Mesodermal cell (in vitro differentiated cells): ENCODE data around the gene SEMA4B.

Experiments used
- H3K27ac ChIP-seq: 2 replicates; pipeline ENCODE4 v1.7.0; 2013; ENCODE audit warnings: mild to moderate bottlenecking, low read depth, low read length, moderate library complexity; ENCODE audit not compliant: severe bottlenecking
- H3K36me3 ChIP-seq: 2 replicates; pipeline ENCODE4 v1.7.1; 2013; ENCODE audit warnings: mild to moderate bottlenecking, low read length, moderate library complexity; ENCODE audit not compliant: control insufficient read depth, insufficient read depth
- H3K4me1 ChIP-seq: one replicate; pipeline ENCODE4 v1.7.1; 2013; ENCODE audit warnings: mild to moderate bottlenecking, low read length; ENCODE audit not compliant: insufficient read depth, control insufficient read depth, poor library complexity, severe bottlenecking
- H3K4me3 ChIP-seq: 2 replicates; pipeline ENCODE4 v1.7.0; 2013; ENCODE audit warnings: low read length, control low read depth, mild to moderate bottlenecking; ENCODE audit not compliant: insufficient read depth, poor library complexity, severe bottlenecking; ENCODE audit errors: extremely low read depth
- H3K9me3 ChIP-seq: 2 replicates; pipeline ENCODE4 v1.7.1; 2013; ENCODE audit warnings: mild to moderate bottlenecking, low read length, moderate library complexity; ENCODE audit not compliant: control insufficient read depth
- WGBS, 2 experiments: methylation state at CpG; one replicate each; pipeline ENCODE4 v1.1.5; 2013; ENCODE audit warnings: missing lambda C conversion rate in 2 of 2; ENCODE audit not compliant: insufficient coverage in 2 of 2; 5-methylcytosine and 5-hydroxymethylcytosine counted together

The SEMA4B gene

GRCh38 chr15:90219421-90220141 is 18.5 kb downstream of the SEMA4B start:
- 58% methylated on average over 15 to 17 of the region's 17 CpGs for WGBS, 2 experiments
- H3K9me3 ChIP-seq: no peaks in the 10 kb centered on the region
- H3K4me3 ChIP-seq: no peak overlapping the region
- peaks cover 21% of the 10 kb centered on the region for H3K36me3 ChIP-seq
- H3K4me1 ChIP-seq: no peaks in the 10 kb centered on the region
- no peak overlapping the region for H3K27ac ChIP-seq

- peaks cover 35% of the 10 kb centered on the region for H3K36me3 ChIP-seq
- H3K27ac ChIP-seq: no peak overlapping the region
- H3K4me1 ChIP-seq: no peaks in the 10 kb centered on the region
- H3K9me3 ChIP-seq: no peaks in the 10 kb centered on the region
- no peak overlapping the region for H3K4me3 ChIP-seq
- WGBS, 2 experiments: 68 to 72% methylated on average over 11 to 14 of the region's 14 CpGs
These were observed 20.2 kb downstream of the SEMA4B start for GRCh38 chr15:90221246-90221900.

GRCh38 chr15:90222547-90222946 is 21.4 kb downstream of the SEMA4B start:
- H3K4me1 ChIP-seq: no peaks in the 10 kb centered on the region
- WGBS, 2 experiments: no CpG with 5 or more reads among the region's 2 CpGs
- no peak overlapping the region for H3K4me3 ChIP-seq
- peaks cover 43% of the 10 kb centered on the region for H3K36me3 ChIP-seq
- H3K9me3 ChIP-seq: no peaks in the 10 kb centered on the region
- H3K27ac ChIP-seq: no peak overlapping the region

GRCh38 chr15:90223441-90224165 is 22.5 kb downstream of the SEMA4B start:
- no peak overlapping the region for H3K27ac ChIP-seq
- WGBS, 2 experiments: 95 to 97% methylated on average over 17 to 21 of the region's 22 CpGs
- H3K9me3 ChIP-seq: no peaks in the 10 kb centered on the region
- no peaks in the 10 kb centered on the region for H3K4me1 ChIP-seq
- H3K36me3 ChIP-seq: peaks cover 51% of the 10 kb centered on the region
- no peak overlapping the region for H3K4me3 ChIP-seq

GRCh38 chr15:90225047-90225446 is 23.9 kb downstream of the SEMA4B start:
- Histone ChIP-seq H3K27ac (no peak overlapping the region), H3K36me3 (peaks cover 65% of the 10 kb centered on the region)
- WGBS, 2 experiments: 95 to 97% methylated on average over 7 to 16 of the region's 17 CpGs

GRCh38 chr15:90225504-90226234 is 24.5 kb downstream of the SEMA4B start:
- H3K9me3 ChIP-seq: no peaks in the 10 kb centered on the region
- peaks cover 71% of the 10 kb centered on the region for H3K36me3 ChIP-seq
- no peak overlapping the region for H3K27ac ChIP-seq
- H3K4me3 ChIP-seq: no peak overlapping the region
- H3K4me1 ChIP-seq: no peaks in the 10 kb centered on the region
- 96 to 98% methylated on average over 14 to 15 of the region's 18 CpGs for WGBS, 2 experiments

More at GRCh38 chr15:90225047-90225446, 23.9 kb downstream of the SEMA4B start:
- Histone ChIP-seq H3K9me3 (no peaks in the 10 kb centered on the region), H3K4me1 (no peaks in the 10 kb centered on the region), H3K4me3 (no peak overlapping the region)

- WGBS, 2 experiments: 86 to 94% methylated on average over 5 to 7 of the region's 7 CpGs
- no peak overlapping the region for H3K4me3 ChIP-seq
- H3K27ac ChIP-seq: no peak overlapping the region
- H3K4me1 ChIP-seq: peaks cover 4% of the 10 kb centered on the region
- peaks cover 82% of the 10 kb centered on the region for H3K36me3 ChIP-seq
- no peaks in the 10 kb centered on the region for H3K9me3 ChIP-seq
These were observed 26.2 kb downstream of the SEMA4B start for GRCh38 chr15:90227336-90227735.

- Histone ChIP-seq H3K4me3 (no peak overlapping the region), H3K27ac (no peak overlapping the region), H3K9me3 (no peaks in the 10 kb centered on the region), H3K4me1 (peaks cover 4% of the 10 kb centered on the region), H3K36me3 (peaks cover 82% of the 10 kb centered on the region)
- 95 to 96% methylated on average over 33 to 37 of the region's 38 CpGs for WGBS, 2 experiments
These were observed 27.0 kb downstream of the SEMA4B start for GRCh38 chr15:90227816-90228772.

GRCh38 chr15:90228960-90229359 is 27.8 kb downstream of the SEMA4B start:
- H3K9me3 ChIP-seq: no peaks in the 10 kb centered on the region
- H3K4me3 ChIP-seq: no peak overlapping the region
- peaks cover 4% of the 10 kb centered on the region for H3K4me1 ChIP-seq
- peaks cover 75% of the 10 kb centered on the region for H3K36me3 ChIP-seq
- 95 to 97% methylated on average over 15 of the region's 15 CpGs for WGBS, 2 experiments
- H3K27ac ChIP-seq: no peak overlapping the region
